ENCODE measurements around the gene JPT2.
"Not testable (repeated sequence)": the region's sequence is repeated elsewhere in the genome, so short reads cannot be mapped to it uniquely, and the experiment has no call there.

Gene JPT2

GRCh38 chr16:1710811-1711507 is 32.9 kb downstream of the JPT2 start:
- no peak for DNase-seq

- no peak for DNase-seq
Observed at GRCh38 chr16:1712791-1713261, 34.7 kb downstream of the JPT2 start.

- DNase-seq, result no peak
Observed at GRCh38 chr16:1713331-1713730, 35.3 kb downstream of the JPT2 start.

GRCh38 chr16:1713933-1714332 is 35.9 kb downstream of the JPT2 start:
- DNase-seq, result no peak

- no peak for DNase-seq
Observed at GRCh38 chr16:1715220-1715619, 37.1 kb downstream of the JPT2 start.

- DNase-seq, result not testable (repeated sequence)
Observed at GRCh38 chr16:1718236-1718635, 40.2 kb downstream of the JPT2 start.

- not testable (repeated sequence) for DNase-seq
Observed at GRCh38 chr16:1719559-1720229, 41.6 kb downstream of the JPT2 start.

GRCh38 chr16:1721372-1721771 is 43.3 kb downstream of the JPT2 start:
- DNase-seq, result no peak

GRCh38 chr16:1723450-1724147 is 45.5 kb downstream of the JPT2 start:
- peak; percentile 41 for DNase-seq

GRCh38 chr16:1724491-1724890 is 46.4 kb downstream of the JPT2 start:
- DNase-seq, result no peak

- DNase-seq, result no peak
Observed at GRCh38 chr16:1726661-1727502, 48.8 kb downstream of the JPT2 start.

- DNase-seq, result no peak
Observed at GRCh38 chr16:1727651-1728624, 49.9 kb downstream of the JPT2 start.

GRCh38 chr16:1729026-1729425 is 50.9 kb downstream of the JPT2 start:
- no peak for DNase-seq

GRCh38 chr16:1729445-1729844 is 51.4 kb downstream of the JPT2 start:
- no peak for DNase-seq

- DNase-seq, result no peak
Observed at GRCh38 chr16:1731073-1731472, 53.0 kb downstream of the JPT2 start.

GRCh38 chr16:1731603-1732002 is 53.5 kb downstream of the JPT2 start:
- DNase-seq, result no peak

- DNase-seq, result no peak
Observed at GRCh38 chr16:1732071-1732470, 54.0 kb downstream of the JPT2 start.

- DNase-seq, result not testable (repeated sequence)
Observed at GRCh38 chr16:1732551-1732987, 54.5 kb downstream of the JPT2 start.

GRCh38 chr16:1734123-1734522 is 56.0 kb downstream of the JPT2 start:
- DNase-seq, result no peak

GRCh38 chr16:1734816-1735215 is 56.7 kb downstream of the JPT2 start:
- no peak for DNase-seq

GRCh38 chr16:1740234-1740633 is 62.2 kb downstream of the JPT2 start:
- DNase-seq, result no peak

Data from activated CD4-positive, alpha-beta T cell treated with anti-CD3 and anti-CD28 coated beads, Interleukin-10, Interleukin-2, amounts not matched to agents 100 ng/mL and 50 ng/mL, durations not matched to agents 16 hours and 8 hours (primary cell).